ENCODE data around the gene ERP27.

Gene ERP27

GRCh38 chr12:14871886-14872285 lies 66.5 kb downstream of the ERP27 start:
- DNase-seq (ENCODE audit: low read depth in 1 of 2, low spot score in 1 of 2) = no peak

GRCh38 chr12:14871247-14871646 lies 67.1 kb downstream of the ERP27 start:
- DNase-seq (ENCODE audit: low read depth in 1 of 2, low spot score in 1 of 2) = no peak

- DNase-seq (ENCODE audit: low read depth in 1 of 2, low spot score in 1 of 2) = no peak
Observed at GRCh38 chr12:14868916-14869506, 69.3 kb downstream of the ERP27 start.

Data from activated T-helper 1 cell treated with anti-CD3 and anti-CD28 coated beads, Interleukin-2, amount 50 U/mL, for 16 hours (primary cell).